SK-MEL-5 (cell line): Measurements from ENCODE around the gene HOXB1. TPM values are rescaled to one million over a fixed set of nuclear protein-coding genes. Genes with fewer than 3 reads are reported as not detected.
A peak's percentile ranks its signal among the peaks of the same experiment; 100 is the strongest.
"Not testable (repeated sequence)": the region's sequence is repeated elsewhere in the genome, so short reads cannot be mapped to it uniquely, and the experiment has no call there.

Experiments
- DNase-seq: peaks from one replicate; pipeline ENCODE4 v3.0.0-alpha.2; 2016; ENCODE audit warnings: low read depth, low spot score
- in situ Hi-C: cut with HindIII; loops from 2 replicates; pipeline ENCODE4 v1.10.0; 2016; ENCODE audit warnings: low sequenced_read_pairs, high pct_unique_total_duplicates, low pct_unique_long_range_greater_than_20kb
- small RNA-seq, 2 experiments: library from RNA; depleted of rRNA; stranded (forward); fragments of <200 nt; gene quantifications; one replicate each; pipeline ENCODE3, GENCODE V24; 2014
- total RNA-seq: library from RNA; depleted of rRNA; stranded (reverse); fragments of >200 nt; shearing (Covaris generic); gene quantifications from 2 replicates; pipeline ENCODE4 v1.2.3, GENCODE V29; 2014; rRNA removed

The HOXB1 gene
- total RNA-seq, 1 experiment from 2014 or later: not detected

GRCh38 chr17:48492401-48493298 lies 38.2 kb downstream of the HOXB1 start:
- in situ Hi-C loops: no loop called here
- peak; percentile 34 for DNase-seq

- no peak for DNase-seq
- in situ Hi-C loops: no loop called here
Measured at GRCh38 chr17:48491527-48492273, 39.1 kb downstream of the HOXB1 start.

GRCh38 chr17:48490451-48490892 lies 40.3 kb downstream of the HOXB1 start:
- in situ Hi-C loops: no loop called here
- DNase-seq: no peak

- in situ Hi-C loops: no loop called here
- DNase-seq: no peak
Measured at GRCh38 chr17:48489781-48490180, 41.0 kb downstream of the HOXB1 start.

- in situ Hi-C loops: no loop called here
- DNase-seq: no peak
Measured at GRCh38 chr17:48488548-48489106, 42.2 kb downstream of the HOXB1 start.

- in situ Hi-C loops: no loop called here
- no peak for DNase-seq
Measured at GRCh38 chr17:48487221-48487620, 43.6 kb downstream of the HOXB1 start.

GRCh38 chr17:48486557-48486956 lies 44.3 kb downstream of the HOXB1 start:
- in situ Hi-C loops: no loop called here

GRCh38 chr17:48484850-48485249 lies 46.0 kb downstream of the HOXB1 start:
- in situ Hi-C loops: no loop called here
- DNase-seq: peak; percentile 45

More at GRCh38 chr17:48486557-48486956, 44.3 kb downstream of the HOXB1 start:
- peak; percentile 83 for DNase-seq

GRCh38 chr17:48484256-48484655 lies 46.6 kb downstream of the HOXB1 start:
- no peak for DNase-seq

GRCh38 chr17:48483471-48484131 lies 47.2 kb downstream of the HOXB1 start:
- in situ Hi-C loops: no loop called here
- DNase-seq: peak; percentile 43

More at GRCh38 chr17:48484256-48484655, 46.6 kb downstream of the HOXB1 start:
- in situ Hi-C loops: no loop called here

- no peak for DNase-seq
Measured at GRCh38 chr17:48483004-48483403, 47.8 kb downstream of the HOXB1 start.

GRCh38 chr17:48482301-48482700 lies 48.5 kb downstream of the HOXB1 start:
- in situ Hi-C loops, DNase-seq: not testable (repeated sequence)

More at GRCh38 chr17:48483004-48483403, 47.8 kb downstream of the HOXB1 start:
- in situ Hi-C loops: no loop called here

GRCh38 chr17:48479014-48479402 lies 51.8 kb downstream of the HOXB1 start:
- in situ Hi-C loops: no loop called here
- no peak for DNase-seq

Small RNA genes lying within 50 kb of the gene (small RNA-seq; reads per million reads assigned to genes)
- 0 reads per million in 2 experiments for gene RF00019

Other genes with a start within 250 kb of the HOXB1 start
- gene SKAP1, start 100.8 kb downstream of the HOXB1 start, total RNA-seq: not detected in 2 replicates
- gene HOXB2, start 14.1 kb upstream of the HOXB1 start, total RNA-seq: not detected in 2 replicates
- 0.16 and 0.48 TPM in 2 replicates for gene HOXB4, start 47.3 kb upstream of the HOXB1 start, total RNA-seq
- gene HOXB3, start 59.2 kb upstream of the HOXB1 start, total RNA-seq: 1.1 and 1.5 TPM in 2 replicates
- gene HOXB5, start 62.8 kb upstream of the HOXB1 start, total RNA-seq: not detected in 2 replicates
- gene HOXB6, start 74.0 kb upstream of the HOXB1 start, total RNA-seq: 2.8 and 5.2 TPM in 2 replicates
- 8.9 and 12.1 TPM in 2 replicates for gene HOXB7, start 80.0 kb upstream of the HOXB1 start, total RNA-seq
- gene HOXB8, start 84.3 kb upstream of the HOXB1 start, total RNA-seq: 0.69 and 1.6 TPM in 2 replicates
- gene HOXB9, start 95.3 kb upstream of the HOXB1 start, total RNA-seq: 2.2 and 3.3 TPM in 2 replicates
- gene PRAC1, start 191.5 kb upstream of the HOXB1 start, total RNA-seq: not detected in 2 replicates
- 0.56 and 0.71 TPM in 2 replicates for gene PRAC2, start 192.2 kb upstream of the HOXB1 start, total RNA-seq
- 3.7 and 4.8 TPM in 2 replicates for gene HOXB13, start 197.7 kb upstream of the HOXB1 start, total RNA-seq